Brain microvascular endothelial cell (primary cell): ENCODE data around the gene THADA.

Source experiments
- DNase-seq: peaks from one replicate; pipeline ENCODE4 v3.0.0-alpha.2; 2020
- H3K27ac ChIP-seq: fragments of 250-450 bp; sonication (Bioruptor Pico); 2 replicates; pipeline ENCODE4 v1.5.1; 2020; ENCODE audit warnings: mild to moderate bottlenecking, moderate library complexity
- H3K27me3 ChIP-seq: fragments of 250-450 bp; sonication (Bioruptor Pico); replicated peaks from 2 replicates; pipeline ENCODE4 v1.5.1; 2020; ENCODE audit warnings: mild to moderate bottlenecking
- H3K36me3 ChIP-seq: fragments of 250-450 bp; sonication (Bioruptor Pico); replicated peaks from 2 replicates; pipeline ENCODE4 v1.5.1; 2020; ENCODE audit warnings: mild to moderate bottlenecking
- H3K4me3 ChIP-seq: 2 replicates; pipeline ENCODE4 v1.5.1; 2011; ENCODE audit warnings: low read depth, mild to moderate bottlenecking, control low read depth, low read length, moderate library complexity
- CTCF ChIP-seq: IDR thresholded peaks from 2 replicates; pipeline ENCODE4 v1.5.1; 2011; ENCODE audit warnings: low read depth, mild to moderate bottlenecking, moderate library complexity, low read length, control low read depth, inconsistent platforms; ENCODE audit errors: missing control alignments
- in situ Hi-C: cut with HindIII; loops from 2 replicates; pipeline ENCODE4 v1.10.0; 2017; ENCODE audit warnings: low sequenced_read_pairs, low pct_ligation_motif_present

THADA gene

GRCh38 chr2:43212216-43212835 lies 383.5 kb downstream of the THADA start:
- Histone ChIP-seq H3K36me3 (no peaks in the 10 kb centered on the region), H3K27ac (no peak overlapping the region), H3K4me3 (no peak overlapping the region), H3K27me3 (no peaks in the 10 kb centered on the region)
- in situ Hi-C loops: no loop called here
- TF ChIP-seq CTCF: no peak
- no peak for DNase-seq

- H3K27ac ChIP-seq: no peak overlapping the region
- in situ Hi-C loops: no loop called here
- H3K27me3 ChIP-seq: no peaks in the 10 kb centered on the region
- DNase-seq: peak; percentile 41
- H3K4me3 ChIP-seq: no peak overlapping the region
- TF ChIP-seq CTCF: no peak
- no peaks in the 10 kb centered on the region for H3K36me3 ChIP-seq
These were observed 385.2 kb downstream of the THADA start for GRCh38 chr2:43210467-43211303.

- Histone ChIP-seq H3K27me3 (no peaks in the 10 kb centered on the region), H3K27ac (no peak overlapping the region), H3K36me3 (no peaks in the 10 kb centered on the region), H3K4me3 (no peak overlapping the region)
- in situ Hi-C loops: no loop called here
- TF ChIP-seq CTCF: no peak
- no peak for DNase-seq
These were observed 385.7 kb downstream of the THADA start for GRCh38 chr2:43210125-43210466.

GRCh38 chr2:43209204-43209717 lies 386.6 kb downstream of the THADA start:
- TF ChIP-seq CTCF: no peak
- in situ Hi-C loops: no loop called here
- Histone ChIP-seq H3K36me3 (no peaks in the 10 kb centered on the region), H3K4me3 (no peak overlapping the region), H3K27me3 (no peaks in the 10 kb centered on the region), H3K27ac (no peak overlapping the region)
- DNase-seq: no peak

GRCh38 chr2:43207553-43208300 lies 388.1 kb downstream of the THADA start:
- no peak for DNase-seq
- Histone ChIP-seq H3K27me3 (no peaks in the 10 kb centered on the region), H3K4me3 (no peak overlapping the region), H3K36me3 (no peaks in the 10 kb centered on the region), H3K27ac (no peak overlapping the region)
- in situ Hi-C loops: no loop called here
- no peak for TF ChIP-seq CTCF
